ENCODE results near the gene PCDHGB6. TPM values are rescaled to one million over a fixed set of nuclear protein-coding genes. Genes with fewer than 3 reads are reported as not detected.

Gene PCDHGB6
- total RNA-seq, 1 donor from 2014 or later = 12.3 TPM

Other genes with a start within 250 kb of the PCDHGB6 start
- gene PCDHB7, start 235.4 kb upstream of the PCDHGB6 start, total RNA-seq = 4.4 TPM
- gene PCDHB8, start 230.2 kb upstream of the PCDHGB6 start, total RNA-seq = 2.6 TPM
- 7.8 TPM for gene PCDHB16, start 225.6 kb upstream of the PCDHGB6 start, total RNA-seq
- gene PCDHB9, start 220.9 kb upstream of the PCDHGB6 start, total RNA-seq = 3.3 TPM
- 6.2 TPM for gene PCDHB10, start 215.7 kb upstream of the PCDHGB6 start, total RNA-seq
- 8.5 TPM for gene PCDHB11, start 208.4 kb upstream of the PCDHGB6 start, total RNA-seq
- 9.3 TPM for gene PCDHB12, start 199.3 kb upstream of the PCDHGB6 start, total RNA-seq
- gene PCDHB13, start 194.1 kb upstream of the PCDHGB6 start, total RNA-seq = 7.9 TPM
- 8.6 TPM for gene PCDHB14, start 184.7 kb upstream of the PCDHGB6 start, total RNA-seq
- gene PCDHB15, start 162.6 kb upstream of the PCDHGB6 start, total RNA-seq = 11.0 TPM
- gene SLC25A2, start 104.0 kb upstream of the PCDHGB6 start, total RNA-seq = 0.35 TPM
- gene TAF7, start 87.2 kb upstream of the PCDHGB6 start, total RNA-seq = 76.2 TPM
- 1.1 TPM for gene PCDHGA1, start 77.5 kb upstream of the PCDHGB6 start, total RNA-seq
- 10.2 TPM for gene PCDHGA2, start 69.3 kb upstream of the PCDHGB6 start, total RNA-seq
- gene PCDHGA3, start 64.2 kb upstream of the PCDHGB6 start, total RNA-seq = 4.8 TPM
- gene PCDHGB1, start 57.9 kb upstream of the PCDHGB6 start, total RNA-seq = 6.0 TPM
- 6.4 TPM for gene PCDHGA4, start 53.0 kb upstream of the PCDHGB6 start, total RNA-seq
- 8.8 TPM for gene PCDHGB2, start 48.0 kb upstream of the PCDHGB6 start, total RNA-seq
- 8.7 TPM for gene PCDHGA5, start 43.9 kb upstream of the PCDHGB6 start, total RNA-seq
- 7.1 TPM for gene PCDHGB3, start 37.8 kb upstream of the PCDHGB6 start, total RNA-seq
- 10.3 TPM for gene PCDHGA6, start 34.1 kb upstream of the PCDHGB6 start, total RNA-seq
- 8.0 TPM for gene PCDHGA7, start 25.3 kb upstream of the PCDHGB6 start, total RNA-seq
- 14.1 TPM for gene PCDHGB4, start 20.3 kb upstream of the PCDHGB6 start, total RNA-seq
- gene PCDHGA8, start 15.4 kb upstream of the PCDHGB6 start, total RNA-seq = 6.2 TPM
- 14.1 TPM for gene PCDHGB5, start 10.1 kb upstream of the PCDHGB6 start, total RNA-seq
- 9.8 TPM for gene PCDHGA9, start 5.2 kb upstream of the PCDHGB6 start, total RNA-seq
- 9.1 TPM for gene PCDHGA10, start 5.0 kb downstream of the PCDHGB6 start, total RNA-seq
- 15.8 TPM for gene PCDHGB7, start 9.7 kb downstream of the PCDHGB6 start, total RNA-seq
- 10.0 TPM for gene PCDHGA11, start 13.0 kb downstream of the PCDHGB6 start, total RNA-seq
- 10.0 TPM for gene PCDHGA12, start 22.5 kb downstream of the PCDHGB6 start, total RNA-seq
- gene PCDHGC3, start 67.9 kb downstream of the PCDHGB6 start, total RNA-seq = 71.1 TPM
- gene PCDHGC4, start 77.0 kb downstream of the PCDHGB6 start, total RNA-seq = 9.6 TPM
- gene PCDHGC5, start 81.1 kb downstream of the PCDHGB6 start, total RNA-seq = 4.8 TPM
- 37.0 TPM for gene DIAPH1, start 211.0 kb downstream of the PCDHGB6 start, total RNA-seq
- gene HDAC3, start 228.8 kb downstream of the PCDHGB6 start, total RNA-seq = 57.7 TPM
- 1.2 TPM for gene RELL2, start 229.0 kb downstream of the PCDHGB6 start, total RNA-seq
- 12.4 TPM for gene FCHSD1, start 243.4 kb downstream of the PCDHGB6 start, total RNA-seq